HepG2 (cell line): ENCODE data around the gene CDK5R1. TPM values are rescaled to one million over a fixed set of nuclear protein-coding genes. Genes with fewer than 3 reads are reported as not detected.
A peak's percentile ranks its signal among the peaks of the same experiment; 100 is the strongest.

ENCODE experiments used
- AHR ChIP-seq: IDR thresholded peaks from 2 replicates; pipeline ENCODE4 v1.6.1; 2018; ENCODE audit warnings: missing genetic modification reagents, missing compliant biosample characterization
- GLI4 ChIP-seq: sonication (generic); formaldehyde crosslinking; IDR thresholded peaks from 2 replicates; pipeline ENCODE4 v1.5.1; 2020; ENCODE audit warnings: missing genetic modification reagents, mild to moderate bottlenecking, moderate library complexity, borderline replicate concordance
- HHEX ChIP-seq: IDR thresholded peaks from 2 replicates; pipeline ENCODE4 v1.6.1; 2016; ENCODE audit warnings: control low read depth
- MIER2 ChIP-seq: IDR thresholded peaks from 2 replicates; pipeline ENCODE4 v1.6.1; 2016; ENCODE audit warnings: missing biosample characterization, missing genetic modification reagents
- MYNN ChIP-seq: sonication (generic); formaldehyde crosslinking; IDR thresholded peaks from 2 replicates; pipeline ENCODE4 v1.4.0; 2020; ENCODE audit warnings: mild to moderate bottlenecking, low read depth, missing genetic modification reagents
- NFE2L1 ChIP-seq: sonication (generic); formaldehyde crosslinking; IDR thresholded peaks from 2 replicates; pipeline ENCODE4 v1.4.0; 2020; ENCODE audit warnings: missing genetic modification reagents, mild to moderate bottlenecking, borderline replicate concordance
- RELA ChIP-seq: sonication (generic); formaldehyde crosslinking; IDR thresholded peaks from 2 replicates; pipeline ENCODE4 v1.4.0; 2020; ENCODE audit warnings: missing genetic modification reagents
- TEAD3 ChIP-seq: optimal IDR thresholded peaks from 2 replicates; pipeline ENCODE3; 2016; ENCODE audit warnings: borderline replicate concordance
- ZKSCAN1 ChIP-seq: fragments of 150-350 bp; IDR thresholded peaks from 2 replicates; pipeline ENCODE4 v1.6.1; 2014; ENCODE audit warnings: low read length
- ZNF207 ChIP-seq: fragments of 450-650 bp; IDR thresholded peaks from 2 replicates; pipeline ENCODE4 v1.6.1; 2016; ENCODE audit warnings: antibody characterized with exemption, borderline replicate concordance
- ZNF260 ChIP-seq: sonication (generic); formaldehyde crosslinking; IDR thresholded peaks from 2 replicates; pipeline ENCODE4 v1.4.0; 2020; ENCODE audit warnings: missing genetic modification reagents, low read depth, mild to moderate bottlenecking, borderline replicate concordance
- ZNF30 ChIP-seq: sonication (generic); formaldehyde crosslinking; IDR thresholded peaks from 2 replicates; pipeline ENCODE4 v1.5.0; 2020; ENCODE audit warnings: mild to moderate bottlenecking, missing genetic modification reagents
- ZNF569 ChIP-seq: sonication (generic); formaldehyde crosslinking; IDR thresholded peaks from 2 replicates; pipeline ENCODE4 v1.5.0; 2020; ENCODE audit warnings: mild to moderate bottlenecking, missing genetic modification reagents, moderate library complexity, borderline replicate concordance
- ZSCAN20 ChIP-seq: sonication (generic); formaldehyde crosslinking; IDR thresholded peaks from 2 replicates; pipeline ENCODE4 v1.4.0; 2020; ENCODE audit warnings: missing genetic modification reagents, mild to moderate bottlenecking, borderline replicate concordance
- ZSCAN31 ChIP-seq: sonication (generic); formaldehyde crosslinking; IDR thresholded peaks from 2 replicates; pipeline ENCODE4 v1.5.0; 2020; ENCODE audit warnings: low read depth, mild to moderate bottlenecking, missing genetic modification reagents
- polyA plus RNA-seq, 8 experiments: library from polyadenylated mRNA; depleted of rRNA in 3 of 8; stranded (reverse) in 7 of 8; unstranded in 1 of 8; fragments of >200 nt; fragmentation: Illumina TruSeq in 4 of 8; extraction: Trizol in 4 of 8; gene quantifications; 2 replicates each; pipeline versions ENCODE4 v1.2.1 to v1.2.3, GENCODE V29; 2011 to 2016; ENCODE audit warnings: low read depth in 4 of 8, missing spikeins in 1 of 8, mixed read lengths in 1 of 8; ENCODE audit not compliant: insufficient read depth in 1 of 8
- total RNA-seq, 5 experiments: library from RNA; depleted of rRNA; stranded (reverse); fragments of >200 nt; fragmentation: Illumina TruSeq; extraction: Trizol; gene quantifications; 2 replicates each; pipeline ENCODE4 v1.2.3, GENCODE V29; 2016; ENCODE audit warnings: low read depth in 1 of 5
- TF ChIP-seq, protein P1 (sequence below): sonication (generic); formaldehyde crosslinking; IDR thresholded peaks from 2 replicates; pipeline ENCODE4 v1.5.0; 2020; ENCODE audit warnings: mild to moderate bottlenecking, missing genetic modification reagents
- TF ChIP-seq, protein P2 (sequence below): sonication (generic); formaldehyde crosslinking; IDR thresholded peaks from 2 replicates; pipeline ENCODE4 v1.5.1; 2020; ENCODE audit warnings: mild to moderate bottlenecking, missing genetic modification reagents, moderate library complexity
- TF ChIP-seq, protein P3 (sequence below): sonication (generic); formaldehyde crosslinking; IDR thresholded peaks from 2 replicates; pipeline ENCODE4 v1.9.0; 2022; ENCODE audit warnings: low read depth, missing genetic modification reagents
- TF ChIP-seq, protein P4 (sequence below): sonication (generic); formaldehyde crosslinking; IDR thresholded peaks from 2 replicates; pipeline ENCODE4 v1.4.0; 2020; ENCODE audit warnings: missing genetic modification reagents
- TF ChIP-seq, protein P5 (sequence below): sonication (generic); formaldehyde crosslinking; IDR thresholded peaks from 2 replicates; pipeline ENCODE4 v1.8.0; 2022; ENCODE audit warnings: mild to moderate bottlenecking, missing genetic modification reagents
- TF ChIP-seq, protein P6 (sequence below): sonication (generic); formaldehyde crosslinking; IDR thresholded peaks from 2 replicates; pipeline ENCODE4 v1.4.0; 2020; ENCODE audit warnings: mild to moderate bottlenecking, missing genetic modification reagents

The CDK5R1 gene
- total and polyA plus RNA-seq, 2 of the 13 experiments (the other 11 are each of a cell fraction or from before 2014, with no cell fraction given), result 1.1 to 3.9 TPM

DNA sequence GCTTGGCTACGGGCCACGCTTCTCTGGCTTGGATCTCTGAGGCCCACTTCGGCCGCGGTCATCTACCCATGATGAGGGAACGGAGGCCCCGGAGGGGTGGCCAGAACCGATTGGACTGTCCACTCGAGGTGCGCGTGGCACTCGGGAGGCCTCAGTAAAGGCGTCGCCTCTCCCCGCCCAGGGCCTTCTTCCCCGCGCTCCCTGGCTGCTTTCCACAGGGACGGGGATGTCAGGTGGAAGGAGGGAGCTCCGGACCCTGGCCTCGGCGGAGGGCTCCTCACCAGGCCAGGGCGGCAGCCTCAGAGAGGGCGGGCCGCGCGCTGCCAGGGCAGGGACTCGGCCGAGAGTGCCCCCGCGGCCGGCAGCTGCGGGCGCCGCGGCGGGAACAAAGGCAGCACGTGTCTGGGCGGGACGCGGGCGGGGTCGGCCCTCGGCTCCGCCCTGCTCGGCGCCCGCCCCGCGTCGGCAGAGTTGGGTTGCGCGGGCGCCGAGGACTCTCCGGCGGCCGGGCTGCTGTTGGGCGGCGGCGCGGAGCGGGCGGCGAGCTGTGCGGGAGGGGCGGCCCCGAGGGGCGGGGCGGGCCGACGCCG is 587 bp upstream of the CDK5R1 start (continued):
- TF ChIP-seq, protein P1, sequence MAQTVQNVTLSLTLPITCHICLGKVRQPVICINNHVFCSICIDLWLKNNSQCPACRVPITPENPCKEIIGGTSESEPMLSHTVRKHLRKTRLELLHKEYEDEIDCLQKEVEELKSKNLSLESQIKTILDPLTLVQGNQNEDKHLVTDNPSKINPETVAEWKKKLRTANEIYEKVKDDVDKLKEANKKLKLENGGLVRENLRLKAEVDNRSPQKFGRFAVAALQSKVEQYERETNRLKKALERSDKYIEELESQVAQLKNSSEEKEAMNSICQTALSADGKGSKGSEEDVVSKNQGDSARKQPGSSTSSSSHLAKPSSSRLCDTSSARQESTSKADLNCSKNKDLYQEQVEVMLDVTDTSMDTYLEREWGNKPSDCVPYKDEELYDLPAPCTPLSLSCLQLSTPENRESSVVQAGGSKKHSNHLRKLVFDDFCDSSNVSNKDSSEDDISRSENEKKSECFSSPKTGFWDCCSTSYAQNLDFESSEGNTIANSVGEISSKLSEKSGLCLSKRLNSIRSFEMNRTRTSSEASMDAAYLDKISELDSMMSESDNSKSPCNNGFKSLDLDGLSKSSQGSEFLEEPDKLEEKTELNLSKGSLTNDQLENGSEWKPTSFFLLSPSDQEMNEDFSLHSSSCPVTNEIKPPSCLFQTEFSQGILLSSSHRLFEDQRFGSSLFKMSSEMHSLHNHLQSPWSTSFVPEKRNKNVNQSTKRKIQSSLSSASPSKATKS (CRISPR knock-in tag), result no peak
- no peak for TF ChIP-seq RELA (CRISPR knock-in tag)
- no peak for TF ChIP-seq ZNF30 (CRISPR knock-in tag)
- TF ChIP-seq AHR (CRISPR knock-in tag), result no peak
- TF ChIP-seq, protein P2, sequence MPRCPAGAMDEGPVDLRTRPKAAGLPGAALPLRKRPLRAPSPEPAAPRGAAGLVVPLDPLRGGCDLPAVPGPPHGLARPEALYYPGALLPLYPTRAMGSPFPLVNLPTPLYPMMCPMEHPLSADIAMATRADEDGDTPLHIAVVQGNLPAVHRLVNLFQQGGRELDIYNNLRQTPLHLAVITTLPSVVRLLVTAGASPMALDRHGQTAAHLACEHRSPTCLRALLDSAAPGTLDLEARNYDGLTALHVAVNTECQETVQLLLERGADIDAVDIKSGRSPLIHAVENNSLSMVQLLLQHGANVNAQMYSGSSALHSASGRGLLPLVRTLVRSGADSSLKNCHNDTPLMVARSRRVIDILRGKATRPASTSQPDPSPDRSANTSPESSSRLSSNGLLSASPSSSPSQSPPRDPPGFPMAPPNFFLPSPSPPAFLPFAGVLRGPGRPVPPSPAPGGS (CRISPR knock-in tag), result peak; percentile 85; the same call in 1 of the 2 replicates
- no peak for TF ChIP-seq NFE2L1 (CRISPR knock-in tag)
- no peak for TF ChIP-seq ZNF207
- no peak for TF ChIP-seq MIER2
- TF ChIP-seq ZNF569 (CRISPR knock-in tag), result no peak
- TF ChIP-seq, protein P3, sequence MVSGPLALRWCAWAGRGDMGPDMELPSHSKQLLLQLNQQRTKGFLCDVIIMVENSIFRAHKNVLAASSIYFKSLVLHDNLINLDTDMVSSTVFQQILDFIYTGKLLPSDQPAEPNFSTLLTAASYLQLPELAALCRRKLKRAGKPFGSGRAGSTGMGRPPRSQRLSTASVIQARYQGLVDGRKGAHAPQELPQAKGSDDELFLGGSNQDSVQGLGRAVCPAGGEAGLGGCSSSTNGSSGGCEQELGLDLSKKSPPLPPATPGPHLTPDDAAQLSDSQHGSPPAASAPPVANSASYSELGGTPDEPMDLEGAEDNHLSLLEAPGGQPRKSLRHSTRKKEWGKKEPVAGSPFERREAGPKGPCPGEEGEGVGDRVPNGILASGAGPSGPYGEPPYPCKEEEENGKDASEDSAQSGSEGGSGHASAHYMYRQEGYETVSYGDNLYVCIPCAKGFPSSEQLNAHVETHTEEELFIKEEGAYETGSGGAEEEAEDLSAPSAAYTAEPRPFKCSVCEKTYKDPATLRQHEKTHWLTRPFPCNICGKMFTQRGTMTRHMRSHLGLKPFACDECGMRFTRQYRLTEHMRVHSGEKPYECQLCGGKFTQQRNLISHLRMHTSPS, result no peak; the same call in 1 of the 2 replicates
- TF ChIP-seq ZSCAN31 (CRISPR knock-in tag), result peak; percentile 79; the same call in 1 of the 2 replicates
- no peak for TF ChIP-seq ZNF260 (CRISPR knock-in tag)
- TF ChIP-seq ZSCAN20, result 0 out of 2 replicates have a peak, but pooled peaks have one; percentile 29
- TF ChIP-seq, protein P4, sequence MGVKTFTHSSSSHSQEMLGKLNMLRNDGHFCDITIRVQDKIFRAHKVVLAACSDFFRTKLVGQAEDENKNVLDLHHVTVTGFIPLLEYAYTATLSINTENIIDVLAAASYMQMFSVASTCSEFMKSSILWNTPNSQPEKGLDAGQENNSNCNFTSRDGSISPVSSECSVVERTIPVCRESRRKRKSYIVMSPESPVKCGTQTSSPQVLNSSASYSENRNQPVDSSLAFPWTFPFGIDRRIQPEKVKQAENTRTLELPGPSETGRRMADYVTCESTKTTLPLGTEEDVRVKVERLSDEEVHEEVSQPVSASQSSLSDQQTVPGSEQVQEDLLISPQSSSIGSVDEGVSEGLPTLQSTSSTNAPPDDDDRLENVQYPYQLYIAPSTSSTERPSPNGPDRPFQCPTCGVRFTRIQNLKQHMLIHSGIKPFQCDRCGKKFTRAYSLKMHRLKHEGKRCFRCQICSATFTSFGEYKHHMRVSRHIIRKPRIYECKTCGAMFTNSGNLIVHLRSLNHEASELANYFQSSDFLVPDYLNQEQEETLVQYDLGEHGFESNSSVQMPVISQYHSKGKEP (CRISPR knock-in tag), result no peak
- TF ChIP-seq, protein P5, sequence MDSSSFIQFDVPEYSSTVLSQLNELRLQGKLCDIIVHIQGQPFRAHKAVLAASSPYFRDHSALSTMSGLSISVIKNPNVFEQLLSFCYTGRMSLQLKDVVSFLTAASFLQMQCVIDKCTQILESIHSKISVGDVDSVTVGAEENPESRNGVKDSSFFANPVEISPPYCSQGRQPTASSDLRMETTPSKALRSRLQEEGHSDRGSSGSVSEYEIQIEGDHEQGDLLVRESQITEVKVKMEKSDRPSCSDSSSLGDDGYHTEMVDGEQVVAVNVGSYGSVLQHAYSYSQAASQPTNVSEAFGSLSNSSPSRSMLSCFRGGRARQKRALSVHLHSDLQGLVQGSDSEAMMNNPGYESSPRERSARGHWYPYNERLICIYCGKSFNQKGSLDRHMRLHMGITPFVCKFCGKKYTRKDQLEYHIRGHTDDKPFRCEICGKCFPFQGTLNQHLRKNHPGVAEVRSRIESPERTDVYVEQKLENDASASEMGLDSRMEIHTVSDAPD, result no peak
- TF ChIP-seq, protein P6, sequence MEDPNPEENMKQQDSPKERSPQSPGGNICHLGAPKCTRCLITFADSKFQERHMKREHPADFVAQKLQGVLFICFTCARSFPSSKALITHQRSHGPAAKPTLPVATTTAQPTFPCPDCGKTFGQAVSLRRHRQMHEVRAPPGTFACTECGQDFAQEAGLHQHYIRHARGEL (CRISPR knock-in tag), result no peak
- TF ChIP-seq GLI4 (CRISPR knock-in tag), result no peak
- no peak for TF ChIP-seq MYNN (CRISPR knock-in tag)
- no peak for TF ChIP-seq HHEX (CRISPR knock-in tag)
- TF ChIP-seq ZKSCAN1, result no peak
- TF ChIP-seq TEAD3, result no peak
